K562 (cell line): ENCODE results near the gene OR2T34. TPM values are rescaled to one million over a fixed set of nuclear protein-coding genes. Genes with fewer than 3 reads are reported as not detected.
A peak's percentile ranks its signal among the peaks of the same experiment; 100 is the strongest.
"Not testable (repeated sequence)": the region's sequence is repeated elsewhere in the genome, so short reads cannot be mapped to it uniquely, and the experiment has no call there.

ENCODE experiments used
- ATAC-seq: fragments of 200-7000 bp; cut with Tn5 transposase; 3 replicates; pipeline ENCODE4 v1.9.1; 2020; ENCODE audit warnings: moderate library complexity
- BruUV-seq: library from RNA; stranded (reverse); fragments of 400-500 nt; replicated peaks from 2 replicates; lab custom pipeline; 2021; lab: Mats Ljungman, UMichigan
- CTCF ChIA-PET: fragments of 300-600 bp; formaldehyde crosslinking; extraction: SDS; loops from one replicate; lab custom pipeline; 2021; ENCODE audit warnings: low intra/inter-chr PET ratio; lab: Yijun Ruan, JAX
- POLR2A ChIA-PET: fragments of 300-600, 350-650 bp; sonication (Branson Sonifier 250); formaldehyde crosslinking; extraction: SDS; loops from one replicate; lab custom pipeline; 2021; ENCODE audit warnings: antibody characterized with exemption, inconsistent platforms; lab: Yijun Ruan, JAX
- DNase-seq, 4 experiments: peaks; one replicate each; pipeline versions ENCODE4 v3.0.0 to v3.0.0-alpha.2; 2011 to 2018; ENCODE audit warnings: low spot score in 3 of 4, mixed read lengths in 3 of 4; ENCODE audit errors: extremely low read depth in 1 of 4
- FAIRE-seq: peaks from 2 replicates; lab custom pipeline; 2011; peaks lifted over from hg19 to GRCh38; lab: Jason Lieb, UNC
- H2AFZ ChIP-seq: 2 replicates; pipeline ENCODE4 v1.6.0; 2011; ENCODE audit warnings: low read depth, low read length, control low read depth, inconsistent platforms
- H3K27ac ChIP-seq: fragments of 200-600 bp; 3 replicates; pipeline ENCODE4 v1.8.0; 2011; ENCODE audit warnings: low read depth, mild to moderate bottlenecking, control low read depth, inconsistent platforms, low read length, moderate library complexity, mixed read lengths; ENCODE audit errors: extremely low read depth
- H3K27me3 ChIP-seq, 2 experiments: fragments of 300-600 bp in 1 of 2; 2 replicates in 1 of 2; 3 replicates in 1 of 2; pipeline versions ENCODE4 v1.6.0 to v1.8.0; 2011; ENCODE audit warnings: inconsistent platforms in 2 of 2, low read length in 2 of 2, mild to moderate bottlenecking in 1 of 2, mixed read lengths in 1 of 2, moderate library complexity in 1 of 2; ENCODE audit not compliant: control insufficient read depth in 2 of 2, insufficient read depth in 2 of 2
- H3K36me3 ChIP-seq: fragments of 300-600 bp; 3 replicates; pipeline ENCODE4 v1.8.0; 2011; ENCODE audit warnings: mild to moderate bottlenecking, low read length, inconsistent platforms; ENCODE audit not compliant: control insufficient read depth, insufficient read depth
- H3K4me1 ChIP-seq, 2 experiments: fragments of 200-600 bp in 1 of 2; replicated peaks in 1 of 2; 2 replicates in 1 of 2; 3 replicates in 1 of 2; pipeline versions ENCODE4 v1.5.1 to v1.8.0; 2011; ENCODE audit warnings: inconsistent platforms in 2 of 2, low read length in 2 of 2, mild to moderate bottlenecking in 1 of 2, mixed read lengths in 1 of 2, moderate library complexity in 1 of 2; ENCODE audit not compliant: control insufficient read depth in 2 of 2, insufficient read depth in 2 of 2
- H3K4me2 ChIP-seq: 2 replicates; pipeline ENCODE4 v1.6.1; 2011; ENCODE audit warnings: low read length, control low read depth, inconsistent platforms, mixed read lengths; ENCODE audit not compliant: insufficient read depth
- H3K4me3 ChIP-seq: fragments of 200-600 bp; sonication (generic), shearing (Covaris generic); 2 replicates; pipeline ENCODE4 v1.5.1; 2016; ENCODE audit warnings: control low read depth, inconsistent platforms
- H3K79me2 ChIP-seq: fragments of 200-600 bp; 3 replicates; pipeline ENCODE4 v1.8.0; 2011; ENCODE audit warnings: low read length, inconsistent platforms; ENCODE audit not compliant: control insufficient read depth, insufficient read depth
- H3K9ac ChIP-seq, 2 experiments: 2 replicates each; pipeline versions ENCODE4 v1.6.0 to v1.6.1; 2011; ENCODE audit warnings: low read depth in 2 of 2, low read length in 2 of 2, control low read depth in 1 of 2, inconsistent platforms in 1 of 2, mild to moderate bottlenecking in 1 of 2, mixed read lengths in 1 of 2; ENCODE audit not compliant: insufficient read depth in 1 of 2
- H3K9me1 ChIP-seq: one replicate; pipeline ENCODE4 v1.6.0; 2011; ENCODE audit warnings: inconsistent platforms, mild to moderate bottlenecking, low read length, moderate library complexity; ENCODE audit not compliant: control insufficient read depth, insufficient read depth
- H3K9me3 ChIP-seq: replicated peaks from 2 replicates; pipeline ENCODE4 v1.5.1; 2011; ENCODE audit warnings: low read depth, low read length, inconsistent platforms; ENCODE audit not compliant: control insufficient read depth, insufficient read depth
- H4K20me1 ChIP-seq: replicated peaks from 2 replicates; pipeline ENCODE4 v1.6.1; 2011; ENCODE audit warnings: low read length, inconsistent platforms, mixed read lengths; ENCODE audit not compliant: control insufficient read depth, insufficient read depth
- WGBS: fragments of 100-300 bp; shearing (Covaris generic); methylation state at CpG from one replicate; pipeline ENCODE4 v1.1.6; 2016; ENCODE audit warnings: low coverage, mixed read lengths; ENCODE audit not compliant: insufficient coverage; ENCODE audit errors: missing lambda C conversion rate; 5-methylcytosine and 5-hydroxymethylcytosine counted together
- in situ Hi-C: fragments of 300-500 bp; cut with MboI; formaldehyde crosslinking; loops from 4 replicates; pipeline ENCODE4 v1.15.0; 2018; ENCODE audit warnings: inconsistent platforms, mixed read lengths
- intact Hi-C: fragments of 100-400 bp; cut with micrococcal nuclease; formaldehyde crosslinking; loops from 2 replicates; pipeline ENCODE4 v1.14.2; 2022
- polyA plus RNA-seq, 8 experiments: library from polyadenylated mRNA; depleted of rRNA in 4 of 8; stranded (reverse) in 5 of 8; unstranded in 3 of 8; fragments of >200 nt; fragmentation: Nextera tagmentation in 2 of 8; fragmentation: Illumina TruSeq in 1 of 8; extraction: Ambion mirVana in 2 of 8; extraction: Trizol in 1 of 8; gene quantifications; 2 replicates each; pipeline versions ENCODE4 v1.2.1 to v1.2.3, GENCODE V29; 2011 to 2014; ENCODE audit warnings: inconsistent platforms in 1 of 8, missing spikeins in 1 of 8
- total RNA-seq, 7 experiments: library from RNA; depleted of rRNA in 6 of 7; stranded (reverse); fragments of >200 nt in 6 of 7; fragmentation: Illumina TruSeq in 2 of 7; extraction: Trizol in 2 of 7; gene quantifications; 2 replicates each; pipeline versions ENCODE4 v1.2.1 to v1.2.3, GENCODE V29; 2011 to 2021; ENCODE audit warnings: low replicate concordance in 1 of 7

OR2T34 gene
- total and polyA plus RNA-seq, 9 of the 15 experiments (the other 6 are each of a cell fraction or from before 2014, with no cell fraction given) = not detected

DNA sequence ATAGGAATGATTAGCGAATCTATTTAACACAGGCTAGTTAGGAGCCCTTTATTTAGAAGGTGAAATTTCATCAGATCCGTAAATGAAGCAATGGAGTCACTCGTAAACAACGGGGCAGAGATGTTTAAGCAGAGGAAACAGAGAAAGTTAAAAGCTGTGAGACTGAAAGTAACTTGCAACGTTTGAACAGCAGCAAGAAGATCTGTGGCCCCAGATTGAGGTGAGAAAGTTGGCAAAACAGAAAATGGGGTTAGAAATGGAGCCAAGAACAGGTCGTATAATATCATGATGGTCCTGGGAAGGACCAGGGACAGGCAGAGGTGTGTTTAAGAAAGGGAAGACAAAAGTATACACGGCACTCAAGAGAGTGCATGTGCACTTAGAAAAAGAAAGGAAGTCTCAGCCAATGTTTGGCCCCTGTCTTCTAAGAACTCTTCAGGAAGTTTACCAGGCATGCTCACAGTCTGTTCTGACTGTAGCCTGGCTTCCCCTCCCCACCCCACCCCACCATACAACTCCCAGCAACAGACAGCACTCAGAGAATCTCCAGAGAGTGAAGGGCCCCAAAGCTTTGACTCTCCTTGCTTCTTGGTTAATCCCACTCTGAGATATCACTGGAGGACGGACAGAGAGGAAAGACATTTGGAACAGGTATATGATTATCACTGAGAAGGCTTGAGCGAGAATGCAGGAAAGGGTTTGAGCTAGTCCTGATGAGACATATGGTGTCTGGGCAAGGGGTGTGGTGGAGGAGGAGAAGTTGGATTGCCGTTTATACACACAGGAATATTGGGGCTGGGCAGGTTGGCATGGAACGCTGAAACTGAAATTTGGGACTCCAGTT is 8.8 kb downstream of the OR2T34 start:
- BruUV-seq, DNase-seq, H3K27me3 ChIP-seq, ATAC-seq, in situ Hi-C loops, H3K4me2 ChIP-seq, intact Hi-C loops, POLR2A ChIA-PET, H3K4me1 ChIP-seq, H3K79me2 ChIP-seq, H4K20me1 ChIP-seq, H3K9ac ChIP-seq, H2AFZ ChIP-seq, H3K27ac ChIP-seq, H3K9me3 ChIP-seq, CTCF ChIA-PET, H3K9me1 ChIP-seq, H3K4me3 ChIP-seq, H3K36me3 ChIP-seq: not testable (repeated sequence)
- 0% methylated on average over 6 of the region's 11 CpGs for WGBS
- FAIRE-seq = peak; percentile 54

DNA sequence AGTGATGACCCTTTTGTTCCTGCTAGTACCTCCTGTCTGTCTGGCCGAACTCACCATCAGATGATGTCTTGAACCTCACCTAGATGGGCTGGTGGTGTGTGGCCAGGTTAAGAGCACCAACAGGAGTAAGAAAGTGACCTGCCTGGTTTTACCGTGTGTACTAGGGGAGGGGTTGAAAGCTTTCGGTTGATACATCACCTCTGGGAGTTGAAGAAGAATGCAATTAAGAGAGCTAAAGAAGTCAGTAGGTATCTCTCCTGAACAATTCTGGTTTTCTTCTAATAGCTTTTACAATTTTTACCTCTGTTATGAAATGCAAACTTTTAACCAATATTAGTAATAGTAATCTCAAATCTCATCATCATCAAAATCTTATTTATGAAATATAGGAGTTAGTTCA is 11.9 kb downstream of the OR2T34 start, which contains the start of gene OR2T29:
Gene OR2T29, minus strand, starts transcription at position 101 of the 400 bp plus-strand sequence. CDS start 3,281 bp downstream, outside the sequence.
- H3K9me1 ChIP-seq, DNase-seq, H3K4me2 ChIP-seq, H3K9ac ChIP-seq, H3K36me3 ChIP-seq, FAIRE-seq, H3K9me3 ChIP-seq, in situ Hi-C loops, H3K4me1 ChIP-seq, BruUV-seq, H3K27me3 ChIP-seq, intact Hi-C loops, H3K27ac ChIP-seq, H3K4me3 ChIP-seq, ATAC-seq, H4K20me1 ChIP-seq, CTCF ChIA-PET, H3K79me2 ChIP-seq, H2AFZ ChIP-seq, POLR2A ChIA-PET: not testable (repeated sequence)
- 0% methylated on average over 1 of the region's 3 CpGs for WGBS

DNA sequence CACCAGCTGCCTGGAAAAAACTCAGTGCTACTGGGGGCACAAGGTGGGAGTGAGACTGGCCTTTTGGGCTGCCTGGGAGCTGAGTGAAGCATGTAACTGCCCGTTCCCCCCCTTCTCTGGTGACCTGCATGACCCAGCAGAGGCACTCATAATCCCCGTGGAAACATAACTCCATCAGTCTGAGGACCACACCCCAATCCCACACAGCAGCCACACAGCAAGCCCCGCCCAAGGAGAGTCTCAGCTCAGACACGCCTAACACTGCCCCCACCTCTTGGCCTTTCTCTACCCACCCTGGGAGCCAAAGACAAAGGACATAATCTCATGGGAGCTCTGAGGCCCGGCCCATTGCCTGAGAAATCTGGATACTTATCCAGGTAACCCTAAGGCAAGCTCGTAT is 23.5 kb downstream of the OR2T34 start:
- H3K9ac ChIP-seq, FAIRE-seq, H3K4me3 ChIP-seq, intact Hi-C loops, CTCF ChIA-PET, H3K79me2 ChIP-seq, H3K9me1 ChIP-seq, H4K20me1 ChIP-seq, H3K4me2 ChIP-seq, H3K27me3 ChIP-seq, H3K4me1 ChIP-seq, in situ Hi-C loops, H2AFZ ChIP-seq, H3K27ac ChIP-seq, H3K9me3 ChIP-seq, POLR2A ChIA-PET, H3K36me3 ChIP-seq, BruUV-seq, ATAC-seq, DNase-seq: not testable (repeated sequence)
- WGBS = no CpG with 5 or more reads among the region's 6 CpGs
